HepG2 (cell line): ENCODE results near the gene NPB. TPM values are rescaled to one million over a fixed set of nuclear protein-coding genes. Genes with fewer than 3 reads are reported as not detected.

Source experiments
- CBFB ChIP-seq: sonication (generic); formaldehyde crosslinking; IDR thresholded peaks from 2 replicates; pipeline ENCODE4 v1.4.0; 2020; ENCODE audit warnings: missing genetic modification reagents
- GATAD2A ChIP-seq: IDR thresholded peaks from 2 replicates; pipeline ENCODE4 v1.6.1; 2016
- GLI4 ChIP-seq: sonication (generic); formaldehyde crosslinking; IDR thresholded peaks from 2 replicates; pipeline ENCODE4 v1.5.1; 2020; ENCODE audit warnings: missing genetic modification reagents, mild to moderate bottlenecking, moderate library complexity, borderline replicate concordance
- KDM5A ChIP-seq: fragments of 200-600 bp; sonication (generic); IDR thresholded peaks from 2 replicates; pipeline ENCODE4 v1.7.0; 2018; ENCODE audit warnings: antibody characterized with exemption, mild to moderate bottlenecking, low read length, borderline replicate concordance
- NFRKB ChIP-seq: fragments of 450-650 bp; IDR thresholded peaks from 2 replicates; pipeline ENCODE4 v1.6.1; 2017
- RXRA ChIP-seq: sonication (generic); formaldehyde crosslinking; IDR thresholded peaks from 2 replicates; pipeline ENCODE4 v1.5.1; 2020; ENCODE audit warnings: missing genetic modification reagents
- ZFP36 ChIP-seq: fragments of 150-350 bp; IDR thresholded peaks from 2 replicates; pipeline ENCODE4 v1.6.1; 2018; ENCODE audit warnings: borderline replicate concordance, low read length, low read depth; ENCODE audit not compliant: partially characterized antibody
- ZNF225 ChIP-seq: sonication (generic); formaldehyde crosslinking; IDR thresholded peaks from 2 replicates; pipeline ENCODE4 v1.4.0; 2020; ENCODE audit warnings: mild to moderate bottlenecking, missing genetic modification reagents
- ZNF383 ChIP-seq: sonication (generic); formaldehyde crosslinking; IDR thresholded peaks from 2 replicates; pipeline ENCODE4 v1.4.0; 2020; ENCODE audit warnings: missing genetic modification reagents, mild to moderate bottlenecking, borderline replicate concordance
- polyA plus RNA-seq, 8 experiments: library from polyadenylated mRNA; depleted of rRNA in 3 of 8; stranded (reverse) in 7 of 8; unstranded in 1 of 8; fragments of >200 nt; fragmentation: Illumina TruSeq in 4 of 8; extraction: Trizol in 4 of 8; gene quantifications; 2 replicates each; pipeline versions ENCODE4 v1.2.1 to v1.2.3, GENCODE V29; 2011 to 2016; ENCODE audit warnings: low read depth in 4 of 8, missing spikeins in 1 of 8, mixed read lengths in 1 of 8; ENCODE audit not compliant: insufficient read depth in 1 of 8
- total RNA-seq, 5 experiments: library from RNA; depleted of rRNA; stranded (reverse); fragments of >200 nt; fragmentation: Illumina TruSeq; extraction: Trizol; gene quantifications; 2 replicates each; pipeline ENCODE4 v1.2.3, GENCODE V29; 2016; ENCODE audit warnings: low read depth in 1 of 5
- TF ChIP-seq, protein P1 (sequence below), 2 experiments: sonication (generic) in 1 of 2; formaldehyde crosslinking in 1 of 2; IDR thresholded peaks; 2 replicates each; pipeline versions ENCODE4 v1.6.1 to v1.9.0; 2014 to 2022; ENCODE audit warnings: antibody characterized with exemption in 1 of 2, borderline replicate concordance in 1 of 2, inconsistent platforms in 1 of 2, low read depth in 1 of 2, missing genetic modification reagents in 1 of 2
- TF ChIP-seq, protein P2 (sequence below): sonication (generic); formaldehyde crosslinking; IDR thresholded peaks from 2 replicates; pipeline ENCODE4 v1.4.0; 2020; ENCODE audit warnings: mild to moderate bottlenecking, missing genetic modification reagents
- TF ChIP-seq, protein P3 (sequence below): sonication (generic); formaldehyde crosslinking; IDR thresholded peaks from 2 replicates; pipeline ENCODE4 v1.4.0; 2020; ENCODE audit warnings: missing genetic modification reagents
- TF ChIP-seq, protein P4 (sequence below): sonication (generic); formaldehyde crosslinking; IDR thresholded peaks from 2 replicates; pipeline ENCODE4 v1.4.0; 2020; ENCODE audit warnings: missing genetic modification reagents
- TF ChIP-seq, protein P5 (sequence below): IDR thresholded peaks from 2 replicates; pipeline ENCODE4 v1.6.1; 2016; ENCODE audit warnings: low read depth, borderline replicate concordance

The NPB gene
- total and polyA plus RNA-seq, 2 of the 13 experiments (the other 11 are each of a cell fraction or from before 2014, with no cell fraction given), result 0.11 to 0.93 TPM

DNA sequence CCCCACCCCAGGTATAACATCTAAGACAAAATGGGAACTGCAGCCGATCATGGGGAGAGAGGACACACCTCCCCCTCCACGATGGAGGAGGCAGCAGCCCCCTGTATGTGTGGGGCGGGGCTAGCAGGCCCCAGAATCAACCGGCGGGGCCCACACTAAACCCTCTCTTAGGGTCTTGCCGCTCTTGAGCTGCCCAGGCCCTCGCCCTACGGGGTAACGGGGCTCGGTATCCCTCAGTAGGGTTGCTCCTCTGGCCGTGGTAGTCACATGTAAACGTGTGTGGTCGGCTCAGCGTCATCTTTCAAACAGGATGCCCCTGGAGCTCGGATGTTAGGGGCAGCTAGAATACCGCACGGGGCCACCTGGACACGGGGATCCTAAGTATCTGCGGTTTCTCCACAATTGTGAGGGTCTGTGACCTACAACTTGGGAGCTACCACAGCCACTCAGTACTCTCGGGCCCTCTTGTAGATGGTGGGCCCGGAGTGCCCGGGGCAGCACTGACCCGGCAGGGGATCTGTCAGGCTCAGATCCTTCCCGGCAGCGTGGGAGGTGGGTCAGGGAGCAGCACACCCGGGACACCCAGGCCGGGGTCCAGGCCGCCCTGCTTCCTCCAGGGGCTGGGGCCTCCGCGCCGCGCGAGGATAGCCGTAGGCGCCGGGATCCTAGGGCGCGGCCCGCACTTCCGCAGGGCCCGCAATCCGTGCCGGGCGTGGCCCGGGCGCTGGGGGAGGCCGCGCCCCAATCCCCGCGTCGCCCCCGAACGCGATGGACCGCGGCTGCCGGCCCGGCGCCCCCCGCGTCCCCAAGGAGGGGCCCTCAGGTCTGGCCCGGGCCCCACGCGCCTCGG, 31.7 kb upstream of the NPB start (continued):
- TF ChIP-seq, protein P1, sequence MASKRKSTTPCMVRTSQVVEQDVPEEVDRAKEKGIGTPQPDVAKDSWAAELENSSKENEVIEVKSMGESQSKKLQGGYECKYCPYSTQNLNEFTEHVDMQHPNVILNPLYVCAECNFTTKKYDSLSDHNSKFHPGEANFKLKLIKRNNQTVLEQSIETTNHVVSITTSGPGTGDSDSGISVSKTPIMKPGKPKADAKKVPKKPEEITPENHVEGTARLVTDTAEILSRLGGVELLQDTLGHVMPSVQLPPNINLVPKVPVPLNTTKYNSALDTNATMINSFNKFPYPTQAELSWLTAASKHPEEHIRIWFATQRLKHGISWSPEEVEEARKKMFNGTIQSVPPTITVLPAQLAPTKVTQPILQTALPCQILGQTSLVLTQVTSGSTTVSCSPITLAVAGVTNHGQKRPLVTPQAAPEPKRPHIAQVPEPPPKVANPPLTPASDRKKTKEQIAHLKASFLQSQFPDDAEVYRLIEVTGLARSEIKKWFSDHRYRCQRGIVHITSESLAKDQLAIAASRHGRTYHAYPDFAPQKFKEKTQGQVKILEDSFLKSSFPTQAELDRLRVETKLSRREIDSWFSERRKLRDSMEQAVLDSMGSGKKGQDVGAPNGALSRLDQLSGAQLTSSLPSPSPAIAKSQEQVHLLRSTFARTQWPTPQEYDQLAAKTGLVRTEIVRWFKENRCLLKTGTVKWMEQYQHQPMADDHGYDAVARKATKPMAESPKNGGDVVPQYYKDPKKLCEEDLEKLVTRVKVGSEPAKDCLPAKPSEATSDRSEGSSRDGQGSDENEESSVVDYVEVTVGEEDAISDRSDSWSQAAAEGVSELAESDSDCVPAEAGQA (IDR thresholded peaks at IDR 0.05; ENCODE audit: low read depth), result no peak
- TF ChIP-seq, protein P1 (CRISPR knock-in tag; IDR thresholded peaks at IDR 0.05; ENCODE audit: borderline replicate concordance), result no peak
- TF ChIP-seq, protein P2, sequence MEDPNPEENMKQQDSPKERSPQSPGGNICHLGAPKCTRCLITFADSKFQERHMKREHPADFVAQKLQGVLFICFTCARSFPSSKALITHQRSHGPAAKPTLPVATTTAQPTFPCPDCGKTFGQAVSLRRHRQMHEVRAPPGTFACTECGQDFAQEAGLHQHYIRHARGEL (CRISPR knock-in tag), result no peak; the same call in 1 of the 2 replicates
- TF ChIP-seq, protein P3, sequence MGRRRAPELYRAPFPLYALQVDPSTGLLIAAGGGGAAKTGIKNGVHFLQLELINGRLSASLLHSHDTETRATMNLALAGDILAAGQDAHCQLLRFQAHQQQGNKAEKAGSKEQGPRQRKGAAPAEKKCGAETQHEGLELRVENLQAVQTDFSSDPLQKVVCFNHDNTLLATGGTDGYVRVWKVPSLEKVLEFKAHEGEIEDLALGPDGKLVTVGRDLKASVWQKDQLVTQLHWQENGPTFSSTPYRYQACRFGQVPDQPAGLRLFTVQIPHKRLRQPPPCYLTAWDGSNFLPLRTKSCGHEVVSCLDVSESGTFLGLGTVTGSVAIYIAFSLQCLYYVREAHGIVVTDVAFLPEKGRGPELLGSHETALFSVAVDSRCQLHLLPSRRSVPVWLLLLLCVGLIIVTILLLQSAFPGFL, result no peak
- no peak for TF ChIP-seq NFRKB
- TF ChIP-seq ZNF225 (CRISPR knock-in tag), result no peak
- TF ChIP-seq, protein P4, sequence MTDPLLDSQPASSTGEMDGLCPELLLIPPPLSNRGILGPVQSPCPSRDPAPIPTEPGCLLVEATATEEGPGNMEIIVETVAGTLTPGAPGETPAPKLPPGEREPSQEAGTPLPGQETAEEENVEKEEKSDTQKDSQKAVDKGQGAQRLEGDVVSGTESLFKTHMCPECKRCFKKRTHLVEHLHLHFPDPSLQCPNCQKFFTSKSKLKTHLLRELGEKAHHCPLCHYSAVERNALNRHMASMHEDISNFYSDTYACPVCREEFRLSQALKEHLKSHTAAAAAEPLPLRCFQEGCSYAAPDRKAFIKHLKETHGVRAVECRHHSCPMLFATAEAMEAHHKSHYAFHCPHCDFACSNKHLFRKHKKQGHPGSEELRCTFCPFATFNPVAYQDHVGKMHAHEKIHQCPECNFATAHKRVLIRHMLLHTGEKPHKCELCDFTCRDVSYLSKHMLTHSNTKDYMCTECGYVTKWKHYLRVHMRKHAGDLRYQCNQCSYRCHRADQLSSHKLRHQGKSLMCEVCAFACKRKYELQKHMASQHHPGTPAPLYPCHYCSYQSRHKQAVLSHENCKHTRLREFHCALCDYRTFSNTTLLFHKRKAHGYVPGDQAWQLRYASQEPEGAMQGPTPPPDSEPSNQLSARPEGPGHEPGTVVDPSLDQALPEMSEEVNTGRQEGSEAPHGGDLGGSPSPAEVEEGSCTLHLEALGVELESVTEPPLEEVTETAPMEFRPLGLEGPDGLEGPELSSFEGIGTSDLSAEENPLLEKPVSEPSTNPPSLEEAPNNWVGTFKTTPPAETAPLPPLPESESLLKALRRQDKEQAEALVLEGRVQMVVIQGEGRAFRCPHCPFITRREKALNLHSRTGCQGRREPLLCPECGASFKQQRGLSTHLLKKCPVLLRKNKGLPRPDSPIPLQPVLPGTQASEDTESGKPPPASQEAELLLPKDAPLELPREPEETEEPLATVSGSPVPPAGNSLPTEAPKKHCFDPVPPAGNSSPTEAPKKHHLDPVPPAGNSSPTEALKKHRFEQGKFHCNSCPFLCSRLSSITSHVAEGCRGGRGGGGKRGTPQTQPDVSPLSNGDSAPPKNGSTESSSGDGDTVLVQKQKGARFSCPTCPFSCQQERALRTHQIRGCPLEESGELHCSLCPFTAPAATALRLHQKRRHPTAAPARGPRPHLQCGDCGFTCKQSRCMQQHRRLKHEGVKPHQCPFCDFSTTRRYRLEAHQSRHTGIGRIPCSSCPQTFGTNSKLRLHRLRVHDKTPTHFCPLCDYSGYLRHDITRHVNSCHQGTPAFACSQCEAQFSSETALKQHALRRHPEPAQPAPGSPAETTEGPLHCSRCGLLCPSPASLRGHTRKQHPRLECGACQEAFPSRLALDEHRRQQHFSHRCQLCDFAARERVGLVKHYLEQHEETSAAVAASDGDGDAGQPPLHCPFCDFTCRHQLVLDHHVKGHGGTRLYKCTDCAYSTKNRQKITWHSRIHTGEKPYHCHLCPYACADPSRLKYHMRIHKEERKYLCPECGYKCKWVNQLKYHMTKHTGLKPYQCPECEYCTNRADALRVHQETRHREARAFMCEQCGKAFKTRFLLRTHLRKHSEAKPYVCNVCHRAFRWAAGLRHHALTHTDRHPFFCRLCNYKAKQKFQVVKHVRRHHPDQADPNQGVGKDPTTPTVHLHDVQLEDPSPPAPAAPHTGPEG (CRISPR knock-in tag), result 0 out of 2 replicates have a peak, but pooled peaks have one; percentile 58
- no peak for TF ChIP-seq GATAD2A (CRISPR knock-in tag)
- TF ChIP-seq ZFP36, result no peak
- no peak for TF ChIP-seq RXRA (CRISPR knock-in tag)
- no peak for TF ChIP-seq GLI4
- TF ChIP-seq KDM5A, result 0 out of 2 replicates have a peak, but pooled peaks have one; percentile 29
- TF ChIP-seq, protein P5, sequence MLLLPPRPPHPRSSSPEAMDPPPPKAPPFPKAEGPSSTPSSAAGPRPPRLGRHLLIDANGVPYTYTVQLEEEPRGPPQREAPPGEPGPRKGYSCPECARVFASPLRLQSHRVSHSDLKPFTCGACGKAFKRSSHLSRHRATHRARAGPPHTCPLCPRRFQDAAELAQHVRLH, result no peak
- TF ChIP-seq ZNF383, result no peak
- no peak for TF ChIP-seq CBFB (CRISPR knock-in tag)
